A549 (cell line): ENCODE measurements around the gene VOPP1. TPM values are rescaled to one million over a fixed set of nuclear protein-coding genes. Genes with fewer than 3 reads are reported as not detected.
A peak's percentile ranks its signal among the peaks of the same experiment; 100 is the strongest.

Experiments
- ATAC-seq, 2 experiments: fragments of 200-7000 bp in 1 of 2; fragments of >200 bp in 1 of 2; cut with Nextera tagmentation in 1 of 2; cut with Tn5 transposase in 1 of 2; 3 replicates each; pipeline versions ENCODE4 v1.8.0 to v1.9.1; 2018 to 2020; ENCODE audit warnings: mild to moderate bottlenecking in 1 of 2, moderate library complexity in 1 of 2
- CTCF ChIA-PET: fragments of 300-600 bp; sonication (Branson Sonifier 250); formaldehyde crosslinking; extraction: SDS; loops from one replicate; lab custom pipeline; 2021; ENCODE audit warnings: antibody characterized with exemption, inconsistent platforms; lab: Yijun Ruan, JAX
- POLR2A ChIA-PET: fragments of 350-600 bp; formaldehyde crosslinking; extraction: SDS; loops from one replicate; lab custom pipeline; 2021; ENCODE audit warnings: antibody characterized with exemption, inconsistent platforms; lab: Yijun Ruan, JAX
- DNase-seq, 2 experiments: peaks; one replicate each; pipeline versions ENCODE4 v3.0.0 to v3.0.0-alpha.2; 2011 to 2016; ENCODE audit warnings: low read depth in 1 of 2, low spot score in 1 of 2
- FAIRE-seq: peaks from 2 replicates; lab custom pipeline; 2011; peaks lifted over from hg19 to GRCh38; lab: Jason Lieb, UNC
- H3K27ac ChIP-seq, 2 experiments: fragments of >200 bp; sonication (Bioruptor Twin); formaldehyde crosslinking; 3 replicates each; pipeline ENCODE4 v1.5.1; 2016 to 2017
- H3K4me1 ChIP-seq: fragments of >200 bp; sonication (Bioruptor Twin); formaldehyde crosslinking; 3 replicates; pipeline ENCODE4 v1.6.1; 2016
- H3K4me2 ChIP-seq: fragments of >200 bp; sonication (Bioruptor Twin); formaldehyde crosslinking; 3 replicates; pipeline ENCODE4 v1.6.1; 2016
- H3K4me3 ChIP-seq: fragments of >200 bp; sonication (Bioruptor Twin); formaldehyde crosslinking; 3 replicates; pipeline ENCODE4 v1.5.1; 2016
- H3K9me3 ChIP-seq: fragments of >200 bp; sonication (Bioruptor Twin); formaldehyde crosslinking; 3 replicates; pipeline ENCODE4 v1.6.1; 2016
- CBX8 ChIP-seq: fragments of 200-600 bp; sonication (generic); IDR thresholded peaks from 2 replicates; pipeline ENCODE4 v1.6.1; 2016
- CHD4 ChIP-seq: fragments of 200-600 bp; sonication (generic); IDR thresholded peaks from 2 replicates; pipeline ENCODE4 v1.6.1; 2016; ENCODE audit warnings: antibody characterized with exemption, mild to moderate bottlenecking, borderline replicate concordance
- CTCF ChIP-seq: fragments of >200 bp; sonication (Bioruptor Twin); formaldehyde crosslinking; IDR thresholded peaks from 3 replicates; pipeline ENCODE4 v1.5.1; 2016
- EHF ChIP-seq: fragments of 250-450 bp; sonication (Bioruptor Pico); IDR thresholded peaks from 2 replicates; pipeline ENCODE4 v1.5.0; 2020; ENCODE audit warnings: mild to moderate bottlenecking
- EHMT2 ChIP-seq: fragments of 200-600 bp; sonication (generic); IDR thresholded peaks from 2 replicates; pipeline ENCODE4 v1.6.1; 2016; ENCODE audit warnings: antibody characterized with exemption, low read depth, mild to moderate bottlenecking, moderate library complexity
- EP300 ChIP-seq, 2 experiments: fragments of >200 bp; sonication (Bioruptor Twin); formaldehyde crosslinking; IDR thresholded peaks; 2 replicates in 1 of 2; 3 replicates in 1 of 2; pipeline ENCODE4 v1.6.1; 2016 to 2017
- FOSB ChIP-seq: fragments of 250-450 bp; sonication (Bioruptor Pico); IDR thresholded peaks from 2 replicates; pipeline ENCODE4 v1.5.0; 2020; ENCODE audit warnings: mild to moderate bottlenecking, moderate library complexity
- FOXS1 ChIP-seq: fragments of 250-450 bp; sonication (Bioruptor Pico); IDR thresholded peaks from 2 replicates; pipeline ENCODE4 v1.5.0; 2020; ENCODE audit warnings: mild to moderate bottlenecking, moderate library complexity
- HMGXB4 ChIP-seq: fragments of 250-450 bp; sonication (Bioruptor Pico); IDR thresholded peaks from 2 replicates; pipeline ENCODE4 v1.5.0; 2021; ENCODE audit warnings: mild to moderate bottlenecking, moderate library complexity, borderline replicate concordance
- HOXB13 ChIP-seq: fragments of 250-450 bp; sonication (Bioruptor Pico); IDR thresholded peaks from 2 replicates; pipeline ENCODE4 v1.5.0; 2020; ENCODE audit warnings: low read depth, mild to moderate bottlenecking, moderate library complexity
- JUN ChIP-seq, 2 experiments: fragments of >200 bp; sonication (Bioruptor Twin); formaldehyde crosslinking; IDR thresholded peaks; 2 replicates in 1 of 2; 3 replicates in 1 of 2; pipeline ENCODE4 v1.6.1; 2016 to 2017
- JUNB ChIP-seq: fragments of >200 bp; sonication (Bioruptor Twin); formaldehyde crosslinking; IDR thresholded peaks from 2 replicates; pipeline ENCODE4 v1.6.1; 2016
- KDM5A ChIP-seq: fragments of 200-600 bp; sonication (generic); IDR thresholded peaks from 2 replicates; pipeline ENCODE4 v1.6.1; 2016; ENCODE audit warnings: antibody characterized with exemption, mild to moderate bottlenecking
- MAFK ChIP-seq: fragments of 450-650 bp; IDR thresholded peaks from 2 replicates; pipeline ENCODE4 v1.6.1; 2014; ENCODE audit not compliant: partially characterized antibody
- NFE2L2 ChIP-seq: fragments of 150-350 bp; conservative IDR thresholded peaks from 2 replicates; pipeline ENCODE4 v1.6.1; 2014; ENCODE audit warnings: low read length
- PBX3 ChIP-seq: IDR thresholded peaks from 2 replicates; pipeline ENCODE4 v1.6.1; 2012
- SMC3 ChIP-seq: fragments of >200 bp; sonication (Bioruptor Twin); formaldehyde crosslinking; IDR thresholded peaks from 3 replicates; pipeline ENCODE4 v1.6.1; 2018; ENCODE audit warnings: inconsistent platforms
- TP53 ChIP-seq: fragments of 250-450 bp; sonication (Bioruptor Pico); IDR thresholded peaks from 2 replicates; pipeline ENCODE4 v1.5.0; 2021; ENCODE audit warnings: mild to moderate bottlenecking, moderate library complexity
- ZNF302 ChIP-seq: fragments of 250-450 bp; sonication (Bioruptor Pico); IDR thresholded peaks from 2 replicates; pipeline ENCODE4 v1.9.0; 2021; ENCODE audit warnings: inconsistent platforms, mild to moderate bottlenecking, moderate library complexity
- WGBS: methylation state at CpG from one replicate; pipeline ENCODE4 v1.1.6; 2017; ENCODE audit errors: missing lambda C conversion rate; 5-methylcytosine and 5-hydroxymethylcytosine counted together
- polyA plus RNA-seq, 4 experiments: library from polyadenylated mRNA; depleted of rRNA in 3 of 4; stranded (reverse); fragments of >200 nt; fragmentation: RNase III in 1 of 4; extraction: RNeasy Plus Mini Kit Qiagen cat#74134 plus additional on column Dnase treatment in 1 of 4; gene quantifications; 2 replicates in 3 of 4; 3 replicates in 1 of 4; pipeline ENCODE4 v1.2.3, GENCODE V29; 2011 to 2017

VOPP1 gene
- polyA plus RNA-seq, 2 of the 4 experiments (the other 2 are of a cell fraction): 68.1 to 73.4 TPM

GRCh38 chr7:55425141-55425752 lies 147.1 kb downstream of the VOPP1 start:
- Histone ChIP-seq H3K4me3 (no peak overlapping the region), H3K4me1 (peaks cover 10% of the 10 kb centered on the region; the same call in 2 of the 3 replicates), H3K9me3 (no peaks in the 10 kb centered on the region), H3K27ac (no peak overlapping the region), H3K4me2 (no peak overlapping the region)
- CTCF ChIA-PET: interaction anchor here (1.7 to 3.7 kb wide), 2 partner anchors 10 to 145 kb away, joined by 4 to 22 read pairs; no protein-coding TSS in a partner anchor
- DNase-seq (no peak), ATAC-seq (no peak), FAIRE-seq (no peak)
- WGBS: 94% methylated on average over 11 of the region's 11 CpGs
- TF ChIP-seq MAFK (peak; percentile 17), CHD4 (no peak), KDM5A (no peak), NFE2L2 (0 out of 2 replicates have a peak, but pooled peaks have one; percentile 8), HMGXB4 (CRISPR knock-in tag) (no peak), FOXS1 (CRISPR knock-in tag) (no peak), SMC3 (no peak)
- POLR2A ChIA-PET: no interaction called here

- CTCF ChIA-PET: interaction anchor here (1.2 to 3.7 kb wide), 7 partner anchors 9 to 170 kb away, joined by 3 to 22 read pairs (median 4); no protein-coding TSS in a partner anchor
- TF ChIP-seq FOXS1 (CRISPR knock-in tag) (no peak), JUN (IDR thresholded peaks at IDR 0.05) (no peak), JUNB (no peak), ZNF302 (CRISPR knock-in tag) (no peak), PBX3 (no peak), HOXB13 (CRISPR knock-in tag) (no peak), SMC3 (no peak), TP53 (no peak), EHMT2 (no peak), EHF (CRISPR knock-in tag) (no peak), CBX8 (no peak), EP300 (IDR thresholded peaks at IDR 0.05) (no peak), CTCF (no peak), FOSB (CRISPR knock-in tag) (no peak), HMGXB4 (CRISPR knock-in tag) (no peak), NFE2L2 (no peak)
- POLR2A ChIA-PET: interaction anchor here (0.6 kb wide), 1 partner anchor 161 kb away, joined by 5 read pairs; no protein-coding TSS in a partner anchor
- Histone ChIP-seq H3K4me2 (no peak overlapping the region), H3K4me3 (no peak overlapping the region), H3K9me3 (no peaks in the 10 kb centered on the region), H3K4me1 (peaks cover 10% of the 10 kb centered on the region; the same call in 2 of the 3 replicates), H3K27ac (no peak overlapping the region)
- FAIRE-seq: no peak
- no peak for ATAC-seq
- no peak for DNase-seq
- WGBS: 77% methylated on average over 5 of the region's 5 CpGs
Measured at GRCh38 chr7:55423891-55424290, 148.4 kb downstream of the VOPP1 start.
